Measurements from ENCODE around the gene GP1BA.

The GP1BA gene

DNA sequence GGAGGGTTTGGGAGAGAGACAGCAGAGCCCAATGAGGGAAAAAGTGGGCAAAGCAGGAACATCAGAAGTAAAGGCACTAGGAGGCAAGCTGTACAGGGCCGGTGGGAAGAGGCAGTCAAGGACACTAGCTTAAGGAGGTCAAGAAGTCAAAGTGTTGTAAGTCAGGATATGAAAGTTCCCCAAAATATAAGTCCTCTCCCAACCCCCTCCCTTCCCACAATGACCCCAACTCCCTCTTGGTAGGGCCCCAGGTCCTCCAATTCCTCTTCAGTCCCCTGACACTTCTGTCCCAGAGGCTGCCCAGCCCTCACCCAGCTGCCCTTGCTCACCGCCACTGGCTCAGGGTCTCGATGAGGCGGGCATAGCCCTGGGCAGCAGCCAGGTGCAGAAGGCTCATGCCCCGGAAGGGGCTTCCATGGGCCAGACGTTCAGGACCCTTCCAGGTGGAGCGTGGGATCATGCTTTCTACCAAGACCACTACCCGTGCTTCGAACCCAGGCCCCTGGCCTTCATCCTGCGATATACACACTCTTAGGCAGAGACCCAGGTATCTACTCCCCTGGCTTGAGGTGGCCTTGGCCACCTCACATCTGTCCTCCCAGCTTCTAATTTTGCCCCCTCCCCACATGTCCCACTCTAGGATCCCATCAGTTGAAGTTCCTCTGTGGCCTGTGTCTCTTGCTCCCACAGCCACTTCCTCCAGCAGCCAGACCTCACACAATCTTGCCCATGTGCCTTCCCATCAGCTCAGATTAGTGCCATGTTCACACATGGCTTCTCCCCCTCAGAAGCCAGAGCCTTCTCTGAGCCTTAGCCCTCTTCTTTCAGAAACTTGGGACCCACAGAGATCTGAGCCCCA lies 41.4 kb downstream of the GP1BA start:
- no peak for DNase-seq (ENCODE audit: extremely low spot score)
- POLR2A ChIA-PET, result interaction anchor here (0.6 kb wide), 2 partner anchors 44 to 50 kb away, joined by 3 read pairs; no protein-coding TSS in a partner anchor
- TF ChIP-seq, protein P1, sequence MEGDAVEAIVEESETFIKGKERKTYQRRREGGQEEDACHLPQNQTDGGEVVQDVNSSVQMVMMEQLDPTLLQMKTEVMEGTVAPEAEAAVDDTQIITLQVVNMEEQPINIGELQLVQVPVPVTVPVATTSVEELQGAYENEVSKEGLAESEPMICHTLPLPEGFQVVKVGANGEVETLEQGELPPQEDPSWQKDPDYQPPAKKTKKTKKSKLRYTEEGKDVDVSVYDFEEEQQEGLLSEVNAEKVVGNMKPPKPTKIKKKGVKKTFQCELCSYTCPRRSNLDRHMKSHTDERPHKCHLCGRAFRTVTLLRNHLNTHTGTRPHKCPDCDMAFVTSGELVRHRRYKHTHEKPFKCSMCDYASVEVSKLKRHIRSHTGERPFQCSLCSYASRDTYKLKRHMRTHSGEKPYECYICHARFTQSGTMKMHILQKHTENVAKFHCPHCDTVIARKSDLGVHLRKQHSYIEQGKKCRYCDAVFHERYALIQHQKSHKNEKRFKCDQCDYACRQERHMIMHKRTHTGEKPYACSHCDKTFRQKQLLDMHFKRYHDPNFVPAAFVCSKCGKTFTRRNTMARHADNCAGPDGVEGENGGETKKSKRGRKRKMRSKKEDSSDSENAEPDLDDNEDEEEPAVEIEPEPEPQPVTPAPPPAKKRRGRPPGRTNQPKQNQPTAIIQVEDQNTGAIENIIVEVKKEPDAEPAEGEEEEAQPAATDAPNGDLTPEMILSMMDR (IDR thresholded peaks at IDR 0.05; ENCODE audit: control extremely low read depth, extremely low read depth, low read depth, missing control alignments), result no peak
- CTCF ChIA-PET, result interaction anchor here (1.1 to 1.9 kb wide), 3 partner anchors 12 to 57 kb away, joined by 3 to 7 read pairs (median 4); partner anchors contain the start of gene CAMTA2

DNA sequence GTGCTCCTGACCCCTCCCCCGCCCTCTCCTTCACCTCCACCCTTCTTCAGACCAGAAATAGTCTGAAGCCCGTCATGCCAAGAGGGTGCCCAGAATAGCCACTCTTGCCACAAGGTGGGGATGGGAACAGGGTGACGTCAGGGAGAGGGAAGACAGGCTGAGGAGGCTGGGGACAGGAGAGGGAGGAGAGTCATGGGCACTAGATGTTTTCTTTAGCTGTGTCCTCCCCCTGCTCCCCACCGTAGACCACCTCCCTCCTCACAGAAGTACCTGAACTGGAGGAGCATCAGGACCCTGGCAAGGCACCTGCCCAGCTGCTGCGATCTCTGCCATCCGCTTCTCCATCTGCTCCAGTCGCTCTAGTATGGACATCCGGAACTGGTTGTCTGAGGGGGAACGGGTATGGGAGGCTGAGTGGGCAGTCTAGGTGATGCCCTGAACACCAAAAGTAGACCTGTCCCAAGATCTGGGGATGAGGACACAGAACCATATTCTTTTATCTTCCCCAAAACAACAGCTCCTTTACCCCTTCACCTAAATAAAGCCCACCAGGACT lies 42.1 kb downstream of the GP1BA start:
- TF ChIP-seq, protein P1 (IDR thresholded peaks at IDR 0.05; ENCODE audit: control extremely low read depth, extremely low read depth, low read depth, missing control alignments), result no peak
- DNase-seq (ENCODE audit: extremely low spot score), result no peak
- ChIA-PET POLR2A (no interaction called here), CTCF (interaction anchor here (0.9 to 1.9 kb wide), 5 partner anchors 11 to 57 kb away, joined by 3 to 7 read pairs (median 4); partner anchors contain the start of gene CAMTA2)

DNA sequence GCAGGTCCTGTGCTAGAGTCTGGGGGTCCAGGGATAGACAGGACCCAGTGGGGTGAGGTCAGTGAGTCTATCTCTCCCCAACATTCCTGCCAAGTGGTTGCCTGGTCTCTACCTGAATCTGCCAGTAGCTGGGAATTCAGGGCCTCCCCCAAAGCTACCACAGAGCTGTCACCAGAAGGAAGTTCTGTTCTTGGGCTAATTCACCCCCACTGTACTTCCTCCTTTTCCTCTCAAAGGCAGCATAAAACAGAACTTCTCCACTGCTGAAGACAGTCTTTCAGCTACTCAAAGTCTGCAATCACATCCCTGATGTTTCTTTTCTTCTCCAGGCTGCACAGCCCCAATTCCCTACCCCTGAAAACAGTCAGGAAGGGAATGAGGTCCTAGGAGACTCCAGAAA lies 46.6 kb downstream of the GP1BA start:
- TF ChIP-seq, protein P1 (IDR thresholded peaks at IDR 0.05; ENCODE audit: control extremely low read depth, extremely low read depth, low read depth, missing control alignments), result no peak
- CTCF ChIA-PET, result interaction anchor here (0.9 to 4.7 kb wide), 4 partner anchors 9 to 84 kb away, joined by 3 to 47 read pairs (median 22); partner anchors contain the start of genes ENO3 and SPAG7
- POLR2A ChIA-PET, result interaction anchor here (0.6 kb wide), 1 partner anchor 324 kb away, joined by 5 read pairs; no protein-coding TSS in a partner anchor
- DNase-seq (ENCODE audit: extremely low spot score), result no peak

DNA sequence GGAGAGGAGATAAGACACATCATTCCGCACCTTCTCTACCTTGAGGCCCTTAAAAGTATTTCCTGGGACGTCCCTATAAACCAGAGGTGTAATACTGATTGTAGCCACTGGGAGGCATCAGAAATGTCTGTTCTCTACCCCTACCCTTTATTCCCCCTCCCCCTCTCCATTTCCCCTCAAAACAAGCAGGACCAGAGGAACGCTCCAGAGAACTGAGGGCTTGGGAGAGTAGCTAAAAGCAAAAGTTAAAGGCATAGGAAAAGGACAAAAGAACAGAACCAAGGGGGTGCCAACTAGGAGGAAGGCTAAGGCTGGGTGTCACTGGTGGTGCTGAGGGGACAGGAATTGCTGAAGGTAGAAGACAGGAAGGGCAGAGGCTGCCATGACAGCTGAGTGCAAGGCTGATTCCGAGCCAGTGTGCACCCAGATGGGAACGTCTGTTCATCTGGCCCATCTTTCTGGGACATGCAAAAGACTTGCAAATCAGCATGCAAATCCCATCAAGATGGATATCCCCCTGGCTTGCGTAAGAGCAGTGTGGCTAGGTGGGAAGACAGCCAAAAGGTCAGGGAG lies 48.7 kb downstream of the GP1BA start:
- POLR2A ChIA-PET, result no interaction called here
- peak; percentile 69 for DNase-seq (ENCODE audit: extremely low spot score)
- CTCF ChIA-PET, result interaction anchor here (0.6 to 4.7 kb wide), 12 partner anchors 9 to 87 kb away, joined by 3 to 47 read pairs (median 6); partner anchors contain the start of genes CHRNE, ENO3, PFN1 and SPAG7
- TF ChIP-seq, protein P1 (IDR thresholded peaks at IDR 0.05; ENCODE audit: control extremely low read depth, extremely low read depth, low read depth, missing control alignments), result peak; percentile 36

DNA sequence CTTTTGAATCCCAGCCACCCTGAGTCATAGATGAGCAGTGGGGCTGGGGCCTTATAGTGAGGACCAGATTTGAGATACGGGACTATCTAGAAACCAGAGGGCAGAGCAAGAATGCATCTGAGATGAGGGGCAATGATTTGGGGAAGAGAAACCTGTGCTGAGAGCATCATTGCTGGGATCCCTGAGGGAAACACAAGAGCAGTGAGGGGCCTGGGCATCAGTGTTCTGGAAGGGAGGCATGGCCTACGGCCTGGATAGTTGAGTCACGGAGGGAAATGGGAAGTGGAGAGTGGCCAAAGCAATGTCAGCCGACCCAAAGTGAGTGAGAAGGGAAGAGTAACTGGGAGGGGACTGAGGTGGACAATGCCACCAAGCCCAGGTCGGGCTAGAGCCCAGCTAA lies 50.2 kb downstream of the GP1BA start:
- DNase-seq (ENCODE audit: extremely low spot score), result no peak
- ChIA-PET CTCF (interaction anchor here (1.7 kb wide), 1 partner anchor 12 kb away, joined by 6 read pairs; no protein-coding TSS in a partner anchor), POLR2A (no interaction called here)
- TF ChIP-seq, protein P1 (IDR thresholded peaks at IDR 0.05; ENCODE audit: control extremely low read depth, extremely low read depth, low read depth, missing control alignments), result no peak
